HG03045 (cell line): Measurements from ENCODE around the gene SFXN1.
"Not testable (repeated sequence)": the region's sequence is repeated elsewhere in the genome, so short reads cannot be mapped to it uniquely, and the experiment has no call there.

Experiments
- ATAC-seq: cut with Tn5 transposase; IDR thresholded peaks from one replicate; pipeline ENCODE4 v1.9.1; 2021; ENCODE audit warnings: mild to moderate bottlenecking, moderate library complexity; ENCODE audit not compliant: unreplicated experiment

The SFXN1 gene

GRCh38 chr5:175478384-175479124 lies at the start of gene SFXN1:
SFXN1 (plus strand) TSS chr5:175478560; CDS start chr5:175492104, 13,544 bp downstream.
- peak; percentile 86 for ATAC-seq

- ATAC-seq, result no peak
Measured at GRCh38 chr5:175434800-175435199, 43.6 kb upstream of the SFXN1 start.

GRCh38 chr5:175436359-175436758 lies 42.0 kb upstream of the SFXN1 start:
- no peak for ATAC-seq

- ATAC-seq, result no peak
Measured at GRCh38 chr5:175438234-175438857, 40.0 kb upstream of the SFXN1 start.

- ATAC-seq, result no peak
Measured at GRCh38 chr5:175443514-175444059, 34.8 kb upstream of the SFXN1 start.

- no peak for ATAC-seq
Measured at GRCh38 chr5:175444060-175444904, 34.1 kb upstream of the SFXN1 start, which contains the start of gene DRD1. DRD1 (minus strand) TSS chr5:175444182; CDS start chr5:175443099, 1,083 bp downstream.

- ATAC-seq, result no peak
Measured at GRCh38 chr5:175444905-175445456, 33.4 kb upstream of the SFXN1 start.

- ATAC-seq, result not testable (repeated sequence)
Measured at GRCh38 chr5:175446378-175446777, 32.0 kb upstream of the SFXN1 start.

- ATAC-seq, result no peak
Measured at GRCh38 chr5:175447571-175447970, 30.8 kb upstream of the SFXN1 start.

- no peak for ATAC-seq
Measured at GRCh38 chr5:175448276-175448675, 30.1 kb upstream of the SFXN1 start.

- ATAC-seq, result no peak
Measured at GRCh38 chr5:175452166-175452565, 26.2 kb upstream of the SFXN1 start.

GRCh38 chr5:175454338-175454737 lies 24.0 kb upstream of the SFXN1 start:
- not testable (repeated sequence) for ATAC-seq

- ATAC-seq, result no peak
Measured at GRCh38 chr5:175456105-175456742, 22.1 kb upstream of the SFXN1 start.

- ATAC-seq, result peak; percentile 87
Measured at GRCh38 chr5:175457466-175457865, 20.9 kb upstream of the SFXN1 start.

GRCh38 chr5:175460126-175460525 lies 18.2 kb upstream of the SFXN1 start:
- no peak for ATAC-seq

GRCh38 chr5:175460552-175460951 lies 17.8 kb upstream of the SFXN1 start:
- ATAC-seq, result no peak

- ATAC-seq, result no peak
Measured at GRCh38 chr5:175461370-175461769, 17.0 kb upstream of the SFXN1 start.

- ATAC-seq, result no peak
Measured at GRCh38 chr5:175463641-175464040, 14.7 kb upstream of the SFXN1 start.

GRCh38 chr5:175464074-175464941 lies 14.1 kb upstream of the SFXN1 start:
- ATAC-seq, result peak; percentile 96

- ATAC-seq, result no peak
Measured at GRCh38 chr5:175464942-175465233, 13.5 kb upstream of the SFXN1 start.
